ENCODE measurements around the gene FEM1B.

DNA sequence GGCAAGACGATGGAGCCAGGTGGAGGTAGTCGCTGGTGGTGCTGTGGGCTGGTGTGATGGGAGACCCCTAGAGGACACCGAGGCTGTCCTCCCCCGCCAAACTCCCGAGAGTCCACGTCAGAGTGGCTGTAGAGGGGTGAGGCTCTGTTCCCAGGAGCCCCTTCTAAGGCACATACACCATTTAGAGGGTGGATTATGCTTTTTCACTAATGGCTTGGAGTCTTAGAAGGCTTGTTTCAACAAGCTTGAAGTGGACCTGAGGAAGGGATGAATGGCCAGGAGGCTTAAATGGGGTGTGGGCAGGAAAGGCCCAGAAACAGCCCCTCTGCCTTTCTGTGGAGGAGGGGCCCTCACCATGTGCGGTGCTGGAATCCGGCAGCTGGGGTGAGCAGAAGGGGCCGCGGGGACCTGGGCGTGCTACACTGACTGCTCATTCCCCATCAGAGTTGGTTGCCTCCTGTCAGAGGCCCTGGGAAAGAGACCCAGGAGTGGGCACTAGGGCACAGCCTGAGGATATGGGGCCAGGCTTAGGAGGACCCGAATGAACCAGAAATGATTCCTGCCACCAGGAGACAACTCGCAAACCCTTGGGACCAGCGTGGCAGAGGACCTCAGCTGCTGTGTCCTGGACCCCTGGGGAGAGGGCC is 66.2 kb downstream of the FEM1B start:
- TF ChIP-seq, protein P1, sequence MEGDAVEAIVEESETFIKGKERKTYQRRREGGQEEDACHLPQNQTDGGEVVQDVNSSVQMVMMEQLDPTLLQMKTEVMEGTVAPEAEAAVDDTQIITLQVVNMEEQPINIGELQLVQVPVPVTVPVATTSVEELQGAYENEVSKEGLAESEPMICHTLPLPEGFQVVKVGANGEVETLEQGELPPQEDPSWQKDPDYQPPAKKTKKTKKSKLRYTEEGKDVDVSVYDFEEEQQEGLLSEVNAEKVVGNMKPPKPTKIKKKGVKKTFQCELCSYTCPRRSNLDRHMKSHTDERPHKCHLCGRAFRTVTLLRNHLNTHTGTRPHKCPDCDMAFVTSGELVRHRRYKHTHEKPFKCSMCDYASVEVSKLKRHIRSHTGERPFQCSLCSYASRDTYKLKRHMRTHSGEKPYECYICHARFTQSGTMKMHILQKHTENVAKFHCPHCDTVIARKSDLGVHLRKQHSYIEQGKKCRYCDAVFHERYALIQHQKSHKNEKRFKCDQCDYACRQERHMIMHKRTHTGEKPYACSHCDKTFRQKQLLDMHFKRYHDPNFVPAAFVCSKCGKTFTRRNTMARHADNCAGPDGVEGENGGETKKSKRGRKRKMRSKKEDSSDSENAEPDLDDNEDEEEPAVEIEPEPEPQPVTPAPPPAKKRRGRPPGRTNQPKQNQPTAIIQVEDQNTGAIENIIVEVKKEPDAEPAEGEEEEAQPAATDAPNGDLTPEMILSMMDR (IDR thresholded peaks at IDR 0.05) = no peak
- TF ChIP-seq POLR2AphosphoS5 (IDR thresholded peaks at IDR 0.05) = no peak

Data from stomach (tissue), 4 donors.